GM21381 (cell line): Measurements from ENCODE around the gene KIF14.
A peak's percentile ranks its signal among the peaks of the same experiment; 100 is the strongest.
"Not testable (repeated sequence)": the region's sequence is repeated elsewhere in the genome, so short reads cannot be mapped to it uniquely, and the experiment has no call there.

Experiments
- ATAC-seq: cut with Tn5 transposase; IDR thresholded peaks from one replicate; pipeline ENCODE4 v1.9.1; 2021; ENCODE audit warnings: mild to moderate bottlenecking, moderate library complexity; ENCODE audit not compliant: unreplicated experiment

The KIF14 gene

DNA sequence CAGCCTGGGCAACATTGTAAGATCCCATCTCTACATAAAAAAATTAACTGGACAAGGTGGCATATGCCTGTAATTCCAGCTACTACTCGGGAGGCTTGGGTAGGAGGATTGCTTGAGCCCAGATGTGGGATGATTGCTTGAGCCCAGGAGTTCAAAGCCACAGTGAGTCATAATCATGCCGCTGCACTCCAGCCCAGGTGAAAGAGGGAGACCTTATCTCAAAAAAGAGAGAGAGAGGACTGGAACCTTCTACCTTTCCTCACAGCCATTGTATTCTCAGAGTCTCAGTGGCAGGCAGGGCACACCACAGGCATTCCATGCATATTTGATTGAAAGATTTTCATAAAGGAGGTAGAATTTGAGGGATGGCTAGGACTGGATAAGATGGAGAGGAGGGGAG is 78.4 kb downstream of the KIF14 start:
- ATAC-seq = no peak

DNA sequence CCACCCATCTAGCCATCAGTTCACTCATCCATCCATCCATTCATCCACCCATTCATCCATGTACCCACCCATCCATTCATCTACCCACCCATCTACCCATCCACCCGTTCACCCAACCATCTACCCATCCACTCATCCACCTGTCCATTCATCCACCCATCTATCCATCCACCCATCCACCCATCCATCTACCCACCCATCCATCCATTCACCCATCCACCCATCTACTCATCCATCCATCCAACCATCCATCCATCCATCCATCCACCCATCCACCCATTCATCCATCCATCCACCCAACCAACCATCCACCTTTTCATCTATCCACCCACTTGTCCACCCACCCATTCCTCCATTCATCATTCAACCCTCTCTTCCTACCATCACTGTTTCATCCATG is 80.3 kb downstream of the KIF14 start:
- no peak for ATAC-seq

DNA sequence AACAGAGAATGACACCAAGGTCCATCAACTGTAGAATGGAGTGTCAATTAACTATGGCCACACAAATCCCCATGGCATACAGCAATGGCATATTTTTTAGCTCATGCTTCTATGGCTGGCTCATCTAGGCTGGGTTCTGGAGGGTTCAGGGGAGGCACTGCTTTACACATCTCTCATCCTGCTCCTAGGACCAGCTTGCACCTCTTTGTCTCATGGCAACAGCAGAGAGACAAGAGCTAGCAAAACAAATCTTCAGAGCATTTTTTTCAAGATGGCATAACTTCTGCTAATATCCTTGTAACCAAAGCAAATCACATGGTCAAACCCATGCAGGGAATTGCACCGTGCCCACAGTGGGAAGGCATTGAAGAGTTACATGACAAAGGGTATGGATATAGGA is 82.4 kb downstream of the KIF14 start:
- no peak for ATAC-seq

DNA sequence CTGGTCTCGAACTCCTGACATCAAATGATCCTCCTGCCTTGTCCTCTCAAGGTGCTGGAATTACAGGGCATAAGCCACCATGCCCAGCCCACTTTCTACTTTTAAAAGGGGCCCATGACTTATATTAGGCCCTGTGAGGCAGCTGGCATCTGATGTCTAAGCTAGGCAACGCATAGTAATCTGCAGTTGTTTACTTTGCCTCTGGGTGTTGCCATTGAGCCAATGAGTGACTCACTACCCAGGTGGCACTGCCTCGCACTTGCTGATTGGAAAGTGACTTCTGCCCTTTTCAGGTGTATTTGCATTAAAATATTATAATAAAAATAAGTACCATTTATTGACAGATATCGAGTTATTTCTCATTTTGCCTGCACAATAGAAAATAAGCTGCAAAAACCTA is 84.9 kb downstream of the KIF14 start:
- peak; percentile 48 for ATAC-seq

- ATAC-seq = no peak
These were observed 89.8 kb downstream of the KIF14 start for GRCh38 chr1:200530623-200531261.

DNA sequence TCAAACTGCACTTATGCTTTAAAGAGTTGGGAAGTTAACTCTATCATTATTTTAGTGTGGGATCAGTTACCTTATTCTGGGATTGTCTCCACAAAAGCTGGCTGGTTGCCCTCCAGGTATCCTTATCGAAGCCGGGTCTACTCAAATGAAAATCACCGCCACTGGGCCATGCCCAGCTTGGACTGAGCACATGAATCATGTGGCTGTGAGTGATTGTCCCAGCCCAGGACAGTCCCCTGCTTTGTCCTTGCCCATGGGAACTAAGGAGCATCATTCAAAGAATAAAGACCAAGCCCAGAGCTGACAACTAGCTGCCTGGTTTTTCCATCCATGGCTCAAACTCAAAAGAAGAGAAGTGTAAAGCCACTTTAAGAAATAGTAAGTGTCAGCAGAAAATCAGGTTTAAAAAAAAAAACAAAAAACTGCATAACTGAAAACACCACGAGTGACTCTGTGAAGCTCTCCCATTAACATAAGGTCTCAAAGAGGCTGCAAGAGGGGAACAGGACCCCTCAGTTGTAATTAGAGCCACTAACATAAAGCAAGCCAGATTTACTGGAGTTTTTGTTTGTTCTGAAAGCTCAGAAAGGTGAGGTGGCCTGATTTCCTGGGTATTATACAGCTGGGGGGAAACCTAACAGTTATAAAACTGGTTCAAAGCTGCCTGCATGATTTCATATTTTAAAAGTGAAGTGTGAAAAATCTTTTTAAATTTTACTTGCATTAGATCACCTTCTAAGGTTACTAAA is 91.5 kb downstream of the KIF14 start:
- no peak for ATAC-seq

GRCh38 chr1:200527670-200528069 is 92.9 kb downstream of the KIF14 start:
- no peak for ATAC-seq

DNA sequence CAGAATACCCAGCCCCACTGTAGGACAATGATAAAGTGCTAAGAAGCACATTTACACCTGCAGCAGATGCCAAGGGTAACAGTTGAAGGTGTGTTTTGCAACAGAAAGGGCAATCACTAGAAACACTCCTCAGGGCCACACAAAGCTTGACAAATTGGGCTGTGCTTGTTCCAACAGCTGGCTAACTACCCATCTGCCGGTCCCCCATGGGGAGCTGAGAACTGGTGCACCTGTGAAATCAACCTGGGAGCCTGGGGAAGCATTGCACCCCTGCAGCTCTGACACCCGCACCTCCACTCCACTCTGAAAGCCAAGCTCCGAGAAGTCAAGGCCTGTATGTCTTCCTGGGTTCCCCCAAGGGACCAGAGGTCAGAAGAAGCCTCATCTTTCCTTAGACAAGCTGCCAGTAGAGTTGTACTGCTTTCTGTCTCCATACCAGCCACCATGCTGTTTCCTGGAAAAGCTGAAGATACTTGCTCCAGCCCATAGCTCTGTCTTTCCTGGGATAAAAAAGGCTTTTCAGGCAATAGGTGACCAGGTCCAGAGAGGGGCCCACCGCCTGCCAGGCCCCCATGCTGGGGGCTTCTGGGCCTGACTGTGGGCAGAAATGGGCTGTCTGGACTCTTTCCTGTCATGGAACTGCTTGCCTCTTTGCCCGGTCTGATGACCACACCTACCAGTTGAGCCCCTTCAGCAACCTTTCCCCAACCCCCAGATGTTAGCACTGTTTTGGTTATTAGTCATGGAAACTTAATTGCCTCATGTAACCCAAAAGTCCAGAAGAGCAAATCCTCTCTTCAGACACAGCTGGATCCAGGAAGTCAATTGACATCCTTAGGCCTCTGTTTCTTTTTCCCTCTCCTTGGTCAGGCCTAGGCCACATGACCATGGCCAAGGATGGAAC is 93.6 kb downstream of the KIF14 start:
- ATAC-seq = no peak

- no peak for ATAC-seq
These were observed 95.2 kb downstream of the KIF14 start for GRCh38 chr1:200525090-200525987.

GRCh38 chr1:200524551-200524950 is 96.0 kb downstream of the KIF14 start:
- ATAC-seq = not testable (repeated sequence)

- ATAC-seq = no peak
These were observed 96.5 kb downstream of the KIF14 start for GRCh38 chr1:200524092-200524491.

GRCh38 chr1:200520735-200521134 is 99.8 kb downstream of the KIF14 start:
- no peak for ATAC-seq

DNA sequence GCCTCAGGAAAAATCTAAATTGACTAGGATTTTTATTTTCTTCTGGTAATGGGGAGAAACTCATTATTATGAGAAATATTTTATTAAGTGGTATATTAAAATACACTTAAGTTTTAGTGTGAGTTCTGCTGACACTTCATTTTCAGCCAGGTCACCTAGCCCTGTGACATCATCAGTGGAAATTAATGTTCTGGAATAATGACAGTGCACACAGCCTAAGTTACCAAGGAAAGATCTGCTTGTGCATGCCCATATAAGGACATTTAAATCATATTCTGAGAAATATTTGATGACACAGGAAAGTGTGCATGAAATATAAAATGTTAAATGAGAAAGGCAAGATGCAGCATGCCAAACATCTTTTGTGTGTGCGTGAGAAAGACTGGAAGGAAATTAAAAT is 102.0 kb downstream of the KIF14 start:
- ATAC-seq = no peak

- ATAC-seq = no peak
These were observed 108.4 kb downstream of the KIF14 start for GRCh38 chr1:200512191-200512590.

GRCh38 chr1:200510228-200510623 is 110.3 kb downstream of the KIF14 start:
- ATAC-seq = peak; percentile 79

- no peak for ATAC-seq
These were observed 114.1 kb downstream of the KIF14 start for GRCh38 chr1:200506471-200506870.

GRCh38 chr1:200505257-200505656 is 115.3 kb downstream of the KIF14 start:
- ATAC-seq = no peak
